ENCODE results near the gene ZBTB25.

ZBTB25 gene

DNA sequence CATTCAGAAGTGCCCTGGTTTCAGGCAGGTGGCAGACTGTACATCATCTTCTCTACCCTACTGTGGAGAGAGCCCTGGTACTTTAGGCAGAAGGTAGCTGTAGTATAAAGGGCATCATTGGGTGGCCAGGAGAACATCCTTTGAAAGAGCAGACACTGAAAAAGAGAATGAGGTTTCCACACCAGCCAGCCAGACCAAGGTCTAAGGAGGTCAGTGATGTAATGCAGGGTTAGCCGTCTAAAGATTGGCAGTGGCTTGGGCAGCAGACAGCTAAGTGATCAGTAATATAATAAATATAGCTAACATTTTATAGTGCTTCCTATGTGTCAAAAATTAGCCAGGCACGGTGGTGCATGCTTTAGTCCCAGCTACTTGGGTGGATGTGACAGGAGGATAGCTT is 12.0 kb downstream of the ZBTB25 start:
- Histone ChIP-seq H3K27ac (ENCODE audit: low read depth, low read length) (no peak overlapping the region), H3K36me3 (ENCODE audit: low read length) (peaks cover 37% of the 10 kb centered on the region; the same call in 1 of the 2 replicates), H3K4me2 (ENCODE audit: low read depth, low read length, poor library complexity, severe bottlenecking) (no peak overlapping the region), H2AFZ (ENCODE audit: low read depth, low read length, severe bottlenecking) (no peak overlapping the region), H3K79me2 (ENCODE audit: insufficient read depth, low read length) (peaks cover 70% of the 10 kb centered on the region), H3K9me2 (replicated peaks; ENCODE audit: insufficient read depth, low read length) (no peaks in the 10 kb centered on the region), H3F3A (ENCODE audit: insufficient read depth) (no peaks in the 10 kb centered on the region; the same call in 1 of the 2 replicates), H3K4me3 (ENCODE audit: insufficient read depth, low read length, poor library complexity, severe bottlenecking) (no peak overlapping the region), H3K9ac (ENCODE audit: low read length) (no peak overlapping the region), H3K27me3 (ENCODE audit: low read length) (no peaks in the 10 kb centered on the region), H4K20me1 (ENCODE audit: low read depth, low read length) (no peaks in the 10 kb centered on the region), H3K9me3 (ENCODE audit: insufficient read depth, low read length) (no peaks in the 10 kb centered on the region)
- TF ChIP-seq, protein P1, sequence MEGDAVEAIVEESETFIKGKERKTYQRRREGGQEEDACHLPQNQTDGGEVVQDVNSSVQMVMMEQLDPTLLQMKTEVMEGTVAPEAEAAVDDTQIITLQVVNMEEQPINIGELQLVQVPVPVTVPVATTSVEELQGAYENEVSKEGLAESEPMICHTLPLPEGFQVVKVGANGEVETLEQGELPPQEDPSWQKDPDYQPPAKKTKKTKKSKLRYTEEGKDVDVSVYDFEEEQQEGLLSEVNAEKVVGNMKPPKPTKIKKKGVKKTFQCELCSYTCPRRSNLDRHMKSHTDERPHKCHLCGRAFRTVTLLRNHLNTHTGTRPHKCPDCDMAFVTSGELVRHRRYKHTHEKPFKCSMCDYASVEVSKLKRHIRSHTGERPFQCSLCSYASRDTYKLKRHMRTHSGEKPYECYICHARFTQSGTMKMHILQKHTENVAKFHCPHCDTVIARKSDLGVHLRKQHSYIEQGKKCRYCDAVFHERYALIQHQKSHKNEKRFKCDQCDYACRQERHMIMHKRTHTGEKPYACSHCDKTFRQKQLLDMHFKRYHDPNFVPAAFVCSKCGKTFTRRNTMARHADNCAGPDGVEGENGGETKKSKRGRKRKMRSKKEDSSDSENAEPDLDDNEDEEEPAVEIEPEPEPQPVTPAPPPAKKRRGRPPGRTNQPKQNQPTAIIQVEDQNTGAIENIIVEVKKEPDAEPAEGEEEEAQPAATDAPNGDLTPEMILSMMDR (IDR thresholded peaks at IDR 0.05; ENCODE audit: insufficient read depth, low read length, poor library complexity, severe bottlenecking) = no peak
- TF ChIP-seq EZH2phosphoT487 (conservative IDR thresholded peaks at IDR 0.05; ENCODE audit: low read length) = no peak

DNA sequence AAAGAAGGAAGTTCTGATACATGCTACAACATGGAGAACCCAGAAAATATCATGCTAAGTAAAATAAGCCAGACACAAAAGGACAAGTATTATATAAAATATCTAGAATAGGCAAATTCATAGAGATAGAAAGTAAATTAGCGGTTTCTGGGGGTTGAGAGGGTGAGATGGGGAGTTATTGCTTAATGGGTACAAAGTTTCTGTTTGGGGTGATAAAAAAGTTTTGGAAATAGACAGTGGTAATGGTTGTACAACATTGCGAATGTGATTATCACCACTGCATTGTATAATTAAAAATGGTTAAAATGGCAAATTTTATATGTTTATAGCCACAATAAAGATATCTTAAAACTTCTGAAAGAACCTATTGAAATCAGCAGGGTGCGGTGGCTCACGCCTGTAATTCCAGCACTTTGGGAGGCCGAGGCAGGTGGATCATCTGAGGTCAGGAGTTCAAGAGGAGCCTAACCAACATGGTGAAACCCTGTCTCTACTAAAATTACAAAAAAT is 15.0 kb downstream of the ZBTB25 start:
- Histone ChIP-seq H3K9me3 (ENCODE audit: insufficient read depth, low read length) (no peaks in the 10 kb centered on the region), H3K27ac (ENCODE audit: low read depth, low read length) (no peak overlapping the region), H3K9me2 (replicated peaks; ENCODE audit: insufficient read depth, low read length) (no peaks in the 10 kb centered on the region), H3K36me3 (ENCODE audit: low read length) (peaks cover 42% of the 10 kb centered on the region; the same call in 1 of the 2 replicates), H3K27me3 (ENCODE audit: low read length) (no peaks in the 10 kb centered on the region), H3K79me2 (ENCODE audit: insufficient read depth, low read length) (peaks cover 43% of the 10 kb centered on the region), H3K9ac (ENCODE audit: low read length) (no peak overlapping the region), H3K4me3 (ENCODE audit: insufficient read depth, low read length, poor library complexity, severe bottlenecking) (no peak overlapping the region), H4K20me1 (ENCODE audit: low read depth, low read length) (no peaks in the 10 kb centered on the region), H2AFZ (ENCODE audit: low read depth, low read length, severe bottlenecking) (no peak overlapping the region), H3K4me2 (ENCODE audit: low read depth, low read length, poor library complexity, severe bottlenecking) (no peak overlapping the region), H3F3A (ENCODE audit: insufficient read depth) (no peaks in the 10 kb centered on the region; the same call in 1 of the 2 replicates)
- no peak for TF ChIP-seq EZH2phosphoT487 (conservative IDR thresholded peaks at IDR 0.05; ENCODE audit: low read length)
- TF ChIP-seq, protein P1 (IDR thresholded peaks at IDR 0.05; ENCODE audit: insufficient read depth, low read length, poor library complexity, severe bottlenecking) = no peak

DNA sequence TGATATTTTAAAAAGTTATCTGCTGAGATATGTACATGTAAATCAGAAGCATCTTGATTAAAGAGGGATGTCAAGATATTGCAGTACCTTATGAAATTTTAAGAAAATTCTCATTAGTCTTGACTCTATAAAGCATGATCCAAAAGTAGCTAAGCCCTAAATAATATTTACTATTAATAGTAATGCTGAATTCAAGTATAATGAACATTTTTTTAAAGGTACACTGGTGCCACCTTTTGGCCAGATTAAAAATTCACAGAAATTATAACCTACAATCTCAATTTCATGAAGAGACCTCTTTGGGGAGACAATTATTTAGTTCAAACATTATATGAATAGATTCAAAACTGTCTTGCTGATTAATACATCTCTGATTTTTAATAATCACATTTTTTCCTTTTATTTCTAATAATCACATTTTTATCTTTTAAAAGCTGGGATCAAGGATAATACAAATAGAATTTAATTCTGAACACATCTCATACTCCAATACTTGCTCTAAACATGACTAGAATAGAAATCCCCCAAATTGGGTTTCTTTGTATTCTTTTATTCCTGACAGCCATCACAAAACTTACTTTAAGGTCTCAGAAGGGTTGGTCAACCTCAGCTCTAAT is 24.9 kb downstream of the ZBTB25 start:
- no peak overlapping the region for H3K4me2 ChIP-seq (ENCODE audit: low read depth, low read length, poor library complexity, severe bottlenecking)

More for the DNA sequence above, 24.9 kb downstream of the ZBTB25 start:
- Histone ChIP-seq H3K79me2 (ENCODE audit: insufficient read depth, low read length) (peaks cover 4% of the 10 kb centered on the region; the same call in 1 of the 2 replicates), H4K20me1 (ENCODE audit: low read depth, low read length) (no peaks in the 10 kb centered on the region), H3K9me2 (replicated peaks; ENCODE audit: insufficient read depth, low read length) (no peaks in the 10 kb centered on the region), H3K27me3 (ENCODE audit: low read length) (no peaks in the 10 kb centered on the region), H2AFZ (ENCODE audit: low read depth, low read length, severe bottlenecking) (no peak overlapping the region), H3K27ac (ENCODE audit: low read depth, low read length) (peak overlapping the region; percentile 10; the same call in 1 of the 2 replicates), H3K36me3 (ENCODE audit: low read length) (peaks cover 9% of the 10 kb centered on the region; the same call in 1 of the 2 replicates), H3K9me3 (ENCODE audit: insufficient read depth, low read length) (no peaks in the 10 kb centered on the region), H3K4me3 (ENCODE audit: insufficient read depth, low read length, poor library complexity, severe bottlenecking) (no peak overlapping the region), H3F3A (ENCODE audit: insufficient read depth) (peaks cover 20% of the 10 kb centered on the region), H3K9ac (ENCODE audit: low read length) (no peak overlapping the region)
- TF ChIP-seq EZH2phosphoT487 (conservative IDR thresholded peaks at IDR 0.05; ENCODE audit: low read length) = no peak
- TF ChIP-seq, protein P1 (IDR thresholded peaks at IDR 0.05; ENCODE audit: insufficient read depth, low read length, poor library complexity, severe bottlenecking) = peak; percentile 34
